BJ (cell line): Measurements from ENCODE around the gene TEX28. TPM values are rescaled to one million over a fixed set of nuclear protein-coding genes. Genes with fewer than 3 reads are reported as not detected.

Experiments
- CTCF ChIA-PET: fragments of 350-600 bp; formaldehyde crosslinking; extraction: SDS; loops from one replicate; lab custom pipeline; 2021; ENCODE audit warnings: antibody characterized with exemption, inconsistent platforms; lab: Yijun Ruan, JAX
- POLR2A ChIA-PET: fragments of 300-600 bp; sonication (Branson Sonifier 250); formaldehyde crosslinking; extraction: SDS; loops from one replicate; lab custom pipeline; 2021; ENCODE audit warnings: antibody characterized with exemption; lab: Charles Lee
- DNase-seq: peaks from one replicate; pipeline ENCODE4 v3.0.0-alpha.2; 2011; ENCODE audit warnings: low read depth
- H3K27me3 ChIP-seq: 2 replicates; pipeline ENCODE4 v1.6.0; 2011; ENCODE audit warnings: low read length; ENCODE audit not compliant: control insufficient read depth, insufficient read depth
- H3K36me3 ChIP-seq: 2 replicates; pipeline ENCODE4 v1.5.1; 2011; ENCODE audit warnings: low read length; ENCODE audit not compliant: control insufficient read depth, insufficient read depth
- H3K4me3 ChIP-seq: 2 replicates; pipeline ENCODE4 v1.5.1; 2011; ENCODE audit warnings: low read depth, mild to moderate bottlenecking, control low read depth, low read length
- polyA plus RNA-seq: library from polyadenylated mRNA; depleted of rRNA; stranded (reverse); fragments of >200 nt; gene quantifications from 2 replicates; pipeline ENCODE4 v1.2.3, GENCODE V29; 2011
- TF ChIP-seq, protein P1 (sequence below): IDR thresholded peaks from 2 replicates; pipeline ENCODE4 v1.5.1; 2011; ENCODE audit warnings: low read depth, mild to moderate bottlenecking, control low read depth, inconsistent platforms, low read length, moderate library complexity; ENCODE audit not compliant: insufficient read depth

Gene TEX28
- polyA plus RNA-seq, 1 experiment: not detected

DNA sequence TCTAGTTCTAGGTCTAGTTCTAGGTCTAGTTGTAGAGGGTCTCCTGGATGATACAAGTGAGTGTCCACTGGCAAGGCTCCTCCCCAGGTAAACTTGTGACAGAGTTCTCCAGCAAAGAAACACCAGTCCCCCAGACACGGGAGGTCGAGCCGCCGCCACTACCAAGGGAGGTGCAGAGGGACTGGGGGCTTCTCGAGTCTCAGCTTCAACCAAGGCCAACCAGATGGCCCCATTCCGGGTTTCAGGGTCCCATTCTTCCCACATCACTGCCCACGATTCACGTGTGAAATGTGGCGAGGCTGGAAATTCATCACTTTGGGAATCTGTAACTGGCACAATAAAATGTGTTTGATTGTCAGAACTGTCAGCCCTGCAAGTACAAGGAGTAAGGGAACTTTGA, 38.2 kb upstream of the TEX28 start:
- POLR2A ChIA-PET: no interaction called here
- no peak overlapping the region for H3K4me3 ChIP-seq
- no peak for DNase-seq
- CTCF ChIA-PET: interaction anchor here (1.3 kb wide), 1 partner anchor 10 kb away, joined by 3 read pairs; no protein-coding TSS in a partner anchor
- no peaks in the 10 kb centered on the region; the same call in 1 of the 2 replicates for H3K27me3 ChIP-seq
- no peaks in the 10 kb centered on the region for H3K36me3 ChIP-seq
- TF ChIP-seq, protein P1, sequence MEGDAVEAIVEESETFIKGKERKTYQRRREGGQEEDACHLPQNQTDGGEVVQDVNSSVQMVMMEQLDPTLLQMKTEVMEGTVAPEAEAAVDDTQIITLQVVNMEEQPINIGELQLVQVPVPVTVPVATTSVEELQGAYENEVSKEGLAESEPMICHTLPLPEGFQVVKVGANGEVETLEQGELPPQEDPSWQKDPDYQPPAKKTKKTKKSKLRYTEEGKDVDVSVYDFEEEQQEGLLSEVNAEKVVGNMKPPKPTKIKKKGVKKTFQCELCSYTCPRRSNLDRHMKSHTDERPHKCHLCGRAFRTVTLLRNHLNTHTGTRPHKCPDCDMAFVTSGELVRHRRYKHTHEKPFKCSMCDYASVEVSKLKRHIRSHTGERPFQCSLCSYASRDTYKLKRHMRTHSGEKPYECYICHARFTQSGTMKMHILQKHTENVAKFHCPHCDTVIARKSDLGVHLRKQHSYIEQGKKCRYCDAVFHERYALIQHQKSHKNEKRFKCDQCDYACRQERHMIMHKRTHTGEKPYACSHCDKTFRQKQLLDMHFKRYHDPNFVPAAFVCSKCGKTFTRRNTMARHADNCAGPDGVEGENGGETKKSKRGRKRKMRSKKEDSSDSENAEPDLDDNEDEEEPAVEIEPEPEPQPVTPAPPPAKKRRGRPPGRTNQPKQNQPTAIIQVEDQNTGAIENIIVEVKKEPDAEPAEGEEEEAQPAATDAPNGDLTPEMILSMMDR: no peak

DNA sequence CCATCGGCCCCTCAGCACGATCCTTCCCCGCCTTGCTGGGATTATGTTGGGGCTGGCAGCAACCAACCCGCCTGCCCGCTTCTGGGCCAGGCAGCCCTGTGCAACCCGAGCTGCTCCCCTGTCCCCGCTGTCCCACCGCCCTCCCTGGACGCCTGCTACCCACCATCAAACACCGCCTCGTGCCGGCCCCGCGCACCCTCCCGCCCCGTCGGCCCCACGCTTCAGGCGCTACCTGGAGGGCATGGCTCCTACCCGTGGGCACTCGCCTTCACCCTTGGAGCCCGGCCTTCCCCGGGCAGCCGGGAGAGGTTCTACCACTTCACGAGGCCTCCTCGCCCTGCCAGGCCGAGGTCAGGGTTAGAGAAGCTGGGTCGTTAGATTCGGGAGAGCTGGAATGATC, 37.6 kb upstream of the TEX28 start:
- TF ChIP-seq, protein P1: no peak
- DNase-seq: no peak
- POLR2A ChIA-PET: no interaction called here
- no peak overlapping the region for H3K4me3 ChIP-seq
- H3K27me3 ChIP-seq: no peaks in the 10 kb centered on the region; the same call in 1 of the 2 replicates
- CTCF ChIA-PET: interaction anchor here (1.3 kb wide), 1 partner anchor 9 kb away, joined by 3 read pairs; no protein-coding TSS in a partner anchor
- H3K36me3 ChIP-seq: no peaks in the 10 kb centered on the region

DNA sequence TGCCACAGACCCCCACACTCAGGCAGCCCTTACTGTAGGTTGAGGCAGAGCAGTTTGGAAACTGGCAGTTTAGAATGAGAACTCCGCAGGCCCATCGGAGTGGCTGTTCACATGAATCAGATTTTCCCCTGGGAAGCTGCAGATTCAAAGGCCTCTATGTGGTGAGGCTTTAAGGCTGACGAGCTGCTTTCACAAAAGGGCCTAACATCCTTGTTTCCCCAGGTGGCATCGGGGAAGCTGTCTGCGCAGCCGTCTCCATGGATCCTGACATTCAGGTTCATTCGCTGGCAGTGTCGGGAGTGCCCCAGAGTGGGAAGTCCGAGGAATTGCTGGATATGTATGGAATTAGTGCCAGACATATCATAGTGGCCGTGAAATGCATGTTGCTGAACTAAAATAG, 34.4 kb upstream of the TEX28 start:
- CTCF ChIA-PET: interaction anchor here (5.7 kb wide), 1 partner anchor 12 kb away, joined by 25 read pairs; no protein-coding TSS in a partner anchor
- peaks cover 4% of the 10 kb centered on the region for H3K27me3 ChIP-seq
- POLR2A ChIA-PET: no interaction called here

DNA sequence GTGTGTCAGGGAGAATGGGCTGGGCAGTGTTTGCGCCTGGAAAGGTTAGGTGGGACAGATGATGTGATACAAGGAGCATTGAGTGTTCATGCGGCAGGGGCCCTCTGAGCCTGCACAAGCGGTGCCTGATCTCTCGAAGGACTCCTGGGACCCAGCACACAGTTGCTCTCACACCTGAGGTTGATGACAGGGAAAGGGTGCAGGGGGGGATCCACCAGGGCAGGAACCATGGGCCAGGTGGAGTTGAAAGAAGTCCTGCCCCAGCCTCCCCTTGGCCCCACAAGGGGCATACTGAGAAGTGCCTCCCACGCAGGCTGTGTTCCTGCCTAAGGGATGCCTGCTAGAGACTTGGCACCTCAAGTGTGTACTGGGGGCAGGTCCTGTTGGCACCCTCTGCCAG, 33.7 kb upstream of the TEX28 start:
- Histone ChIP-seq H3K27me3 (peaks cover 4% of the 10 kb centered on the region), H3K4me3 (no peak overlapping the region), H3K36me3 (no peaks in the 10 kb centered on the region)
- ChIA-PET POLR2A (no interaction called here), CTCF (interaction anchor here (5.7 kb wide), 1 partner anchor 11 kb away, joined by 25 read pairs; no protein-coding TSS in a partner anchor)
- TF ChIP-seq, protein P1: no peak
- DNase-seq: no peak

More for the DNA sequence above, 34.4 kb upstream of the TEX28 start:
- DNase-seq: no peak
- H3K4me3 ChIP-seq: no peak overlapping the region
- H3K36me3 ChIP-seq: no peaks in the 10 kb centered on the region
- TF ChIP-seq, protein P1: no peak

DNA sequence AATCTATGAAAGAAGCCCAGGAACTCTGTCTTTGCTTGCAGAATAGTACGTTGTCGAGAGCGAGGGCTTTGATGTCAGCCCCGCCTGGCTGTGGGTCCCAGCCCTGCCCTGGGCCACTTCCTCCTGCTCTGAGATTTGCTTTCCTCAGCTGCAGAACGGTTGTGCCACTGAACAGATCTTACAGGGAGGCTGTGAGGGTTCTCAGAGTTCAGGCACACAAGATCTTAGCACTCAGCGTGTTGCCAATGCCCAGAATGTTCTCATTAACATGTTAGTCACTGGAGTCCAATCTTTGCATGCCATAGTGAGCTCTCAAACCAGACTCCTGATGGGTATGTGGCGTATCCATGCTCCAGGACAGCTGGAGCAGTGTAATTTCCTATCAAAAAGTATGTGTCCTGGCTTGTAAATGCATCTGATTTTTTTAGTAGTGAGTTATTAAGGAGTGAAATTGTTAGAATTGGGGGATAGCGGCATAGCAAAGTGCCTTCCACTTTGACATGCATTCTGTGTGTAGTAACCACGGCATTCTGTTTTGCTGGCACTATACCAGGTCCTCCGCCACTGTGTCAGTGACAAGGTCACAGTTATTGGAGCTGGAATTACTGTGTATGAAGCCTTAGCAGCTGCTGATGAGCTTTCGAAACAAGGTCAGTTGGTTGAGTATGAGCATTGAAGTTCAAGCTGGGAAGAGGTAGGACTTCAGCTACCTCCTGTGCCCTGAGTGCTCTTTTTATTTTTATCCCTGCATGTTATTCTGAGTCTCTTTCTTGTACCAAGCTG, 32.3 kb upstream of the TEX28 start:
- ChIA-PET POLR2A (no interaction called here), CTCF (interaction anchor here (0.5 to 5.7 kb wide), 5 partner anchors 10 to 1386 kb away, joined by 3 to 25 read pairs (median 3); no protein-coding TSS in a partner anchor)
- no peak for DNase-seq
- H3K36me3 ChIP-seq: no peaks in the 10 kb centered on the region
- no peak overlapping the region for H3K4me3 ChIP-seq
- peaks cover 7% of the 10 kb centered on the region for H3K27me3 ChIP-seq
- TF ChIP-seq, protein P1: no peak
